ENCODE measurements around the gene ANO9.
"Not testable (repeated sequence)": the region's sequence is repeated elsewhere in the genome, so short reads cannot be mapped to it uniquely, and the experiment has no call there.

Gene ANO9

GRCh38 chr11:469684-470560 lies 28.1 kb upstream of the ANO9 start:
- DNase-seq (ENCODE audit: low spot score), result no peak

- DNase-seq (ENCODE audit: low spot score), result not testable (repeated sequence)
These were observed 27.3 kb upstream of the ANO9 start for GRCh38 chr11:469026-469683.

GRCh38 chr11:468493-468892 lies 26.7 kb upstream of the ANO9 start:
- no peak for DNase-seq (ENCODE audit: low spot score)

- no peak for DNase-seq (ENCODE audit: low spot score)
These were observed 26.2 kb upstream of the ANO9 start for GRCh38 chr11:468036-468435.

GRCh38 chr11:465896-466530 lies 24.2 kb upstream of the ANO9 start:
- DNase-seq (ENCODE audit: low spot score), result no peak

GRCh38 chr11:464316-464715 lies 22.5 kb upstream of the ANO9 start:
- DNase-seq (ENCODE audit: low spot score), result no peak

- DNase-seq (ENCODE audit: low spot score), result no peak
These were observed 20.5 kb upstream of the ANO9 start for GRCh38 chr11:462107-462890.

- no peak for DNase-seq (ENCODE audit: low spot score)
These were observed 19.8 kb upstream of the ANO9 start for GRCh38 chr11:461626-462025.

- no peak for DNase-seq (ENCODE audit: low spot score)
These were observed 18.8 kb upstream of the ANO9 start for GRCh38 chr11:460331-461199.

- DNase-seq (ENCODE audit: low spot score), result no peak
These were observed 17.9 kb upstream of the ANO9 start for GRCh38 chr11:459511-460220.

- DNase-seq (ENCODE audit: low spot score), result no peak
These were observed 15.4 kb upstream of the ANO9 start for GRCh38 chr11:457111-457760.

GRCh38 chr11:456533-456932 lies 14.7 kb upstream of the ANO9 start:
- DNase-seq (ENCODE audit: low spot score), result no peak

- no peak for DNase-seq (ENCODE audit: low spot score)
These were observed 13.8 kb upstream of the ANO9 start for GRCh38 chr11:455566-456147.

- no peak for DNase-seq (ENCODE audit: low spot score)
These were observed 13.2 kb upstream of the ANO9 start for GRCh38 chr11:454801-455565.

- DNase-seq (ENCODE audit: low spot score), result no peak
These were observed 12.2 kb upstream of the ANO9 start for GRCh38 chr11:454043-454442.

GRCh38 chr11:453564-453963 lies 11.8 kb upstream of the ANO9 start:
- no peak for DNase-seq (ENCODE audit: low spot score)

- DNase-seq (ENCODE audit: low spot score), result no peak
These were observed 11.2 kb upstream of the ANO9 start for GRCh38 chr11:452916-453527.

- no peak for DNase-seq (ENCODE audit: low spot score)
These were observed 10.5 kb upstream of the ANO9 start for GRCh38 chr11:452203-452744.

All from LoVo (cell line).